ENCODE data around the gene PXK.

Gene PXK

DNA sequence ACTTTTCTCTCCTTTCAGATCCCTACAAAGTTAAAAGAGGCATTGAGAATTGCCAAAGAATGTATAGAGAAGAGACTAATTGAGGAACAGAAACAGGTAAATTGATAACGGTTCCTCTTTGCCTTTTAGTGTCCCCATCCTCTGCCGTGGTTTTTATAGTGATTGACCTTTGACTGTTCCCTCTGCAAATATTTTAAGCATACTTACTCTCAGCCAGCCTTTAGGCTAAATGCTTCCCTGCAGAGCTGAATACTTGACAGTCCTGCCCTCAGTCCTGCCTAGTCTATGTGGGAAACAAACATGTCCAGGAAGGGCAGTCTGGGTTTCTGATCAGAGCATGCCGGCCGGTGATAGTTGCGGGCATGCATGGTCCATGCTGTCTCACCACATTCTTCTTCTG, 76.2 kb downstream of the PXK start:
- Histone ChIP-seq H3K36me3 (ENCODE audit: control insufficient read depth in 1 of 2, insufficient read depth in 2 of 2, low read depth in 1 of 2, low read length in 2 of 2) (peaks cover 10 to 62% of the 10 kb centered on the region in 2 experiments), H3K9me3 (ENCODE audit: control insufficient read depth, low read length) (no peaks in the 10 kb centered on the region), H3K27me3 (ENCODE audit: control insufficient read depth in 1 of 2, insufficient read depth in 1 of 2, low read length in 2 of 2) (no peaks in the 10 kb centered on the region), H4K8ac (ENCODE audit: low read length) (peak overlapping the region; percentile 13), H2AFZ (ENCODE audit: low read depth, low read length) (no peak overlapping the region), H3K14ac (ENCODE audit: low read length in 2 of 2) (no peak overlapping the region), H2BK12ac (ENCODE audit: low read length in 2 of 2) (no peak overlapping the region), H3K4me2 (ENCODE audit: low read length, poor library complexity, severe bottlenecking) (no peak overlapping the region), H2BK15ac (ENCODE audit: low read depth, poor library complexity, severe bottlenecking) (no peak overlapping the region), H3K27ac (ENCODE audit: low read length, poor library complexity, severe bottlenecking) (no peak overlapping the region), H3K23ac (ENCODE audit: low read length in 2 of 2) (no peak overlapping the region), H3K4me3 (ENCODE audit: insufficient read depth in 1 of 2, low read depth in 1 of 2, low read length in 2 of 2) (no peak overlapping the region), H3K4me1 (ENCODE audit: control insufficient read depth, insufficient read depth, low read depth, low read length) (peaks cover 2% of the 10 kb centered on the region), H3K9ac (ENCODE audit: low read length) (no peak overlapping the region), H3K79me1 (replicated peaks; ENCODE audit: low read length, poor library complexity, severe bottlenecking) (no peaks in the 10 kb centered on the region), H2BK5ac (ENCODE audit: low read depth, low read length, poor library complexity, severe bottlenecking) (no peak overlapping the region), H4K91ac (ENCODE audit: low read length) (no peak overlapping the region), H2BK120ac (ENCODE audit: low read depth, low read length) (no peak overlapping the region), H2AK5ac (ENCODE audit: low read length, severe bottlenecking) (no peak overlapping the region), H3K18ac (ENCODE audit: low read depth in 1 of 2, low read length in 2 of 2) (no peak overlapping the region), H3K4ac (ENCODE audit: low read depth in 1 of 2, low read length in 2 of 2) (no peak overlapping the region)
- WGBS: 94% methylated on average over 5 of the region's 5 CpGs
- no peak for DNase-seq

DNA sequence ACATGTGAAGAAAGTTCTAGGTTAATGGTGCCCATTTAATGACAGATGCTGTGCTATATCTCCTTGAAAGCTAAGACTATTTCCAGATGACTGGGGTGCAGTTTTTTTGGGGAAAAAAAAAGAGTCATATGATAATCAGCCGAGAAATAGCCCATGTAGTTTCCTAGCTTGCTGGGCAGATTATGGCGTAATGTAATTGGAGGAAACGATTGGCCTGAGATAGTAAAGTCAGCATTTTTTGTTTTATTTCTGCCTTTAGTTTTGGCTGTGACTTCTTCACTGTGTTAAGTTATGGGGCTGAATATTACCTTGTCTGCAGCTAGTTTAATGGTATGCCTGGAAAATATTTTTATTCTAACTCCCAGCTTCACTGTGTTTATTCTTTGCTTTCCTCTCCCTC, 77.0 kb downstream of the PXK start:
- no peak overlapping the region for H3K18ac ChIP-seq (ENCODE audit: low read depth in 1 of 2, low read length in 2 of 2)
- H2BK15ac ChIP-seq (ENCODE audit: low read depth, poor library complexity, severe bottlenecking): no peak overlapping the region
- H3K36me3 ChIP-seq (ENCODE audit: control insufficient read depth in 1 of 2, insufficient read depth in 2 of 2, low read depth in 1 of 2, low read length in 2 of 2): peaks cover 10 to 62% of the 10 kb centered on the region in 2 experiments
- no peak overlapping the region for H3K4me2 ChIP-seq (ENCODE audit: low read length, poor library complexity, severe bottlenecking)
- H3K4me1 ChIP-seq (ENCODE audit: control insufficient read depth, insufficient read depth, low read depth, low read length): no peaks in the 10 kb centered on the region
- WGBS: 99% methylated on average over 3 of the region's 3 CpGs
- no peak overlapping the region for H4K8ac ChIP-seq (ENCODE audit: low read length)
- no peak overlapping the region for H3K27ac ChIP-seq (ENCODE audit: low read length, poor library complexity, severe bottlenecking)
- H3K4ac ChIP-seq (ENCODE audit: low read depth in 1 of 2, low read length in 2 of 2): no peak overlapping the region
- H3K27me3 ChIP-seq (ENCODE audit: control insufficient read depth in 1 of 2, insufficient read depth in 1 of 2, low read length in 2 of 2): no peaks in the 10 kb centered on the region
- no peak overlapping the region for H2AFZ ChIP-seq (ENCODE audit: low read depth, low read length)
- no peak overlapping the region for H3K14ac ChIP-seq (ENCODE audit: low read length in 2 of 2)
- H2BK5ac ChIP-seq (ENCODE audit: low read depth, low read length, poor library complexity, severe bottlenecking): no peak overlapping the region
- no peaks in the 10 kb centered on the region for H3K79me1 ChIP-seq (replicated peaks; ENCODE audit: low read length, poor library complexity, severe bottlenecking)
- H2BK12ac ChIP-seq (ENCODE audit: low read length in 2 of 2): no peak overlapping the region
- H2AK5ac ChIP-seq (ENCODE audit: low read length, severe bottlenecking): no peak overlapping the region
- no peak overlapping the region for H3K4me3 ChIP-seq (ENCODE audit: insufficient read depth in 1 of 2, low read depth in 1 of 2, low read length in 2 of 2)
- no peak overlapping the region for H4K91ac ChIP-seq (ENCODE audit: low read length)
- no peak overlapping the region for H3K9ac ChIP-seq (ENCODE audit: low read length)
- no peaks in the 10 kb centered on the region for H3K9me3 ChIP-seq (ENCODE audit: control insufficient read depth, low read length)
- no peak overlapping the region for H3K23ac ChIP-seq (ENCODE audit: low read length in 2 of 2)
- DNase-seq: no peak
- no peak overlapping the region for H2BK120ac ChIP-seq (ENCODE audit: low read depth, low read length)

- 95% methylated on average over 3 of the region's 3 CpGs for WGBS
- Histone ChIP-seq H2BK15ac (ENCODE audit: low read depth, poor library complexity, severe bottlenecking) (no peak overlapping the region), H2BK12ac (ENCODE audit: low read length in 2 of 2) (no peak overlapping the region), H3K27me3 (ENCODE audit: control insufficient read depth in 1 of 2, insufficient read depth in 1 of 2, low read length in 2 of 2) (no peaks in the 10 kb centered on the region), H2BK5ac (ENCODE audit: low read depth, low read length, poor library complexity, severe bottlenecking) (no peak overlapping the region), H3K18ac (ENCODE audit: low read depth in 1 of 2, low read length in 2 of 2) (no peak overlapping the region), H3K36me3 (ENCODE audit: control insufficient read depth in 1 of 2, insufficient read depth in 2 of 2, low read depth in 1 of 2, low read length in 2 of 2) (peaks cover 10 to 73% of the 10 kb centered on the region in 2 experiments), H3K4me2 (ENCODE audit: low read length, poor library complexity, severe bottlenecking) (no peak overlapping the region), H3K4me1 (ENCODE audit: control insufficient read depth, insufficient read depth, low read depth, low read length) (no peaks in the 10 kb centered on the region), H3K27ac (ENCODE audit: low read length, poor library complexity, severe bottlenecking) (no peak overlapping the region), H2BK120ac (ENCODE audit: low read depth, low read length) (no peak overlapping the region), H3K4me3 (ENCODE audit: insufficient read depth in 1 of 2, low read depth in 1 of 2, low read length in 2 of 2) (no peak overlapping the region), H3K14ac (ENCODE audit: low read length in 2 of 2) (no peak overlapping the region), H4K8ac (ENCODE audit: low read length) (no peak overlapping the region), H2AFZ (ENCODE audit: low read depth, low read length) (no peak overlapping the region), H3K4ac (ENCODE audit: low read depth in 1 of 2, low read length in 2 of 2) (no peak overlapping the region), H4K91ac (ENCODE audit: low read length) (no peak overlapping the region), H3K79me1 (replicated peaks; ENCODE audit: low read length, poor library complexity, severe bottlenecking) (no peaks in the 10 kb centered on the region), H3K9me3 (ENCODE audit: control insufficient read depth, low read length) (no peaks in the 10 kb centered on the region), H3K9ac (ENCODE audit: low read length) (no peak overlapping the region), H3K23ac (ENCODE audit: low read length in 2 of 2) (no peak overlapping the region), H2AK5ac (ENCODE audit: low read length, severe bottlenecking) (no peak overlapping the region)
- no peak for DNase-seq
Observed at GRCh38 chr3:58411036-58411435, 78.3 kb downstream of the PXK start.

- H3K9me3 ChIP-seq (ENCODE audit: control insufficient read depth, low read length): no peaks in the 10 kb centered on the region
- peaks cover 10 to 72% of the 10 kb centered on the region in 2 experiments for H3K36me3 ChIP-seq (ENCODE audit: control insufficient read depth in 1 of 2, insufficient read depth in 2 of 2, low read depth in 1 of 2, low read length in 2 of 2)
- no peaks in the 10 kb centered on the region for H3K4me1 ChIP-seq (ENCODE audit: control insufficient read depth, insufficient read depth, low read depth, low read length)
- no peak overlapping the region for H2AK5ac ChIP-seq (ENCODE audit: low read length, severe bottlenecking)
- H3K79me1 ChIP-seq (replicated peaks; ENCODE audit: low read length, poor library complexity, severe bottlenecking): no peaks in the 10 kb centered on the region
- no peak overlapping the region for H4K8ac ChIP-seq (ENCODE audit: low read length)
- H3K14ac ChIP-seq (ENCODE audit: low read length in 2 of 2): no peak overlapping the region
- no peak overlapping the region for H3K4me2 ChIP-seq (ENCODE audit: low read length, poor library complexity, severe bottlenecking)
- no peak overlapping the region for H2BK120ac ChIP-seq (ENCODE audit: low read depth, low read length)
- no peak overlapping the region for H2BK5ac ChIP-seq (ENCODE audit: low read depth, low read length, poor library complexity, severe bottlenecking)
- H2AFZ ChIP-seq (ENCODE audit: low read depth, low read length): no peak overlapping the region
- no peak overlapping the region for H2BK12ac ChIP-seq (ENCODE audit: low read length in 2 of 2)
- H3K18ac ChIP-seq (ENCODE audit: low read depth in 1 of 2, low read length in 2 of 2): no peak overlapping the region
- H4K91ac ChIP-seq (ENCODE audit: low read length): no peak overlapping the region
- no peaks in the 10 kb centered on the region for H3K27me3 ChIP-seq (ENCODE audit: control insufficient read depth in 1 of 2, insufficient read depth in 1 of 2, low read length in 2 of 2)
- no peak for DNase-seq
- no peak overlapping the region for H3K23ac ChIP-seq (ENCODE audit: low read length in 2 of 2)
- no peak overlapping the region for H3K9ac ChIP-seq (ENCODE audit: low read length)
- H3K4me3 ChIP-seq (ENCODE audit: insufficient read depth in 1 of 2, low read depth in 1 of 2, low read length in 2 of 2): no peak overlapping the region
- H3K4ac ChIP-seq (ENCODE audit: low read depth in 1 of 2, low read length in 2 of 2): no peak overlapping the region
- WGBS: 88% methylated on average over 8 of the region's 8 CpGs
- no peak overlapping the region for H3K27ac ChIP-seq (ENCODE audit: low read length, poor library complexity, severe bottlenecking)
- no peak overlapping the region for H2BK15ac ChIP-seq (ENCODE audit: low read depth, poor library complexity, severe bottlenecking)
Observed at GRCh38 chr3:58411851-58412830, 79.4 kb downstream of the PXK start.

All from mesenchymal stem cell (in vitro differentiated cells and primary cell).